Stimulated activated CD8-positive, alpha-beta memory T cell treated with anti-CD3 and anti-CD28 coated beads, Interleukin-7, amount 100 ng/mL, for 4 hours (primary cell): Measurements from ENCODE around the gene DAO.

Source experiments
- DNase-seq, 2 donors: peaks; one replicate each; pipeline ENCODE4 v3.0.0-alpha.2; 2020; ENCODE audit warnings: low read depth in 2 of 2

The DAO gene

GRCh38 chr12:108918960-108919642, 39.2 kb downstream of the DAO start:
- DNase-seq: no peak

- DNase-seq: no peak
Measured at GRCh38 chr12:108921946-108922345, 42.1 kb downstream of the DAO start.

GRCh38 chr12:108922918-108923317, 43.0 kb downstream of the DAO start:
- no peak for DNase-seq

DNA sequence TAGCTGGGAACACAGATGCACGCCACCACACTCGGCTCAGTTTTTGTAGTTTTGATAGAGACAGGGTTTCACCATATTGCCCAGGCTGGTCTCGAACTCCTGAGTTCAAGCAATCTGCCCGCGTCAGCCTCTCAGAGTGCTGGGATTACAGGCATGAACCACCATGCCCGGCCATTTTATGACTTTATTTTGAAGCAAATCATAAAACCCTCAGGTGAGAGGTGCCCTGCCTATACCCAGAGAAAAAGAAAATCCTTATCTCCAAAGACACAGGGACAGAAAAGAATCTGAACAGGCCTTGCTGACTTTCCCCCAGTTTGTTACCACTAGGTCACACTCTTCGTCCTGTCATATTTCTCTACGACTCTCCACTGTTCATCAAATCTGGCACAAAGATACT, 48.8 kb downstream of the DAO start:
- DNase-seq: no peak

GRCh38 chr12:108930155-108930554, 50.3 kb downstream of the DAO start:
- DNase-seq: no peak

GRCh38 chr12:108930756-108931155, 50.9 kb downstream of the DAO start:
- DNase-seq: no peak

- no peak for DNase-seq
Measured at GRCh38 chr12:108933949-108934348, 54.1 kb downstream of the DAO start.

DNA sequence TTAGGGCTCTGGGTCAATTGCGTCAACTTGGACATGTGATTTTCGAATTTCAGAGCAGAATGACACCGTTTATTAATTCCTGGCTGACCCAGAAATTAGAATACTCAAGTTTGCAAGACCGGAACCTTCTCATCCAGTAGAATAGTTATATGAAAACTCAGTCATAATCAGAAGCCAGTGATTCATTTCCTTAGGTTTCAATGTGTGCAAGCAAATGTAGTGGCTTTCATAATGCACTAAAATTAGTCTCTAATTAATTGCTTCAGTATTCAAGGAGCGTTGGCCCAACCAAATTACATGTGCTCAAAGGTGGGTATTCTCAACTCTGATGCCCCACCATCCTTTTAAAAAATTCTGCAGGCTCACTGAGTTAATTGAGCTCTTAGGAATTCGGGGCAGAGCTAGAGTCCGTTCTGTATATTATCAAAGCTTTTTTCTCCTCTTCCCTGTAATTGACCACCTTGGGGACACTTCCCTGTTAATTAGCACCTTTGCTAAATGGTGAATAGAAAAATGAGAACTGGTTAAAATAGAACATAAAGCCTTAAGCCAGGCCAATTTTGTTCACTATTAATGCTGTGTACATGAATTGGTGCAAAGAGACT, 55.4 kb downstream of the DAO start:
- DNase-seq: no peak

DNA sequence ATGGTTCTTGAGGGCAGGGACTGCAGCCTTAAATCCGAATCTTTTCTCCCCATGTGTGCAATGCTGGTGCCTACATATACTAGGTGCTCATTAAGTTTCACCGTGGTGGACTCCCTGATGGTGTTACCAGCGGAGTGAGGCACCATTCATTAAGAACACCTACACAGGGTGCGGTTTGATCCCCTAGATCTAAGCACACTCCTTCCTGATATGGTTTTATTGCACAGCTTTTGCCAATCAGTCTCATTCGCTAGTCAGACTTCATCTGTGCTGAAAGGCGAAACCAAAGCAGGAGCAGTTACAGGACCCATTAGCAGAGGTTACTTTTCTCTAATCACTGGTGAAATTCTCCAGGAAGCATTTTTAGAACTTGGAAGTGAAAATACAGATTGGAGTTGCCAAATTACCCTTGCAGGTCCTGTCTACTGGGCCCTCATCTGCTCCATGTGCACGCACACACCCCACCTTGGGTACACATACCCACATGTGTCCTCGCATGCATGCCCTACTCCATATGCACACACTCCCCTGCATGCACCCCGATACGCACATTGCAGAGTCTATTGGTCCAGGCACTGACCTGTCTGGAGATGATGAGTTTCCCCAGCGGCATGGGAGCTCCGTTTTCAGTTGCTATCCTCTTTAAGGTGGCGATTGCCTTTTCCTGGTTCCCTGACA, 58.5 kb downstream of the DAO start:
- DNase-seq: no peak

- no peak for DNase-seq
Measured at GRCh38 chr12:108939594-108939993, 59.7 kb downstream of the DAO start.

DNA sequence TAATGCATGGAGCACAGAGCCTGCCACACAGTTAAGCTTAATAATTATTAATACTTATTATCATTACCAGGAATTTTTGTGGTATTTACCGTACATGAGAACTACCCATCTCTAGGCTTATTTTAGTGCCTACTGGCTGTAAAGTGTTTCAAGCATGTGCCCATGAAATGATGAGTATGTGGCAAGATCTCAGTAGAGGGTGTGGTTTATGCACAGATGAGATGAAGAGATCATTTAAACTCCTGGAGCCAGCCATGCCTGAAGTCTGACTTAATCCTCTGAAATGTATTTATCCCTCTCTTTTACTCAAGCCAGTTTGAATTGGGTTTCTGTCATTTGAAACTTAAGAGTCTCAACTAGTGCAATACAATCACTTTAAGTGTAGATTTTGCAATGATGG, 60.2 kb downstream of the DAO start:
- no peak for DNase-seq

GRCh38 chr12:108947097-108947496, 67.2 kb downstream of the DAO start:
- no peak for DNase-seq

DNA sequence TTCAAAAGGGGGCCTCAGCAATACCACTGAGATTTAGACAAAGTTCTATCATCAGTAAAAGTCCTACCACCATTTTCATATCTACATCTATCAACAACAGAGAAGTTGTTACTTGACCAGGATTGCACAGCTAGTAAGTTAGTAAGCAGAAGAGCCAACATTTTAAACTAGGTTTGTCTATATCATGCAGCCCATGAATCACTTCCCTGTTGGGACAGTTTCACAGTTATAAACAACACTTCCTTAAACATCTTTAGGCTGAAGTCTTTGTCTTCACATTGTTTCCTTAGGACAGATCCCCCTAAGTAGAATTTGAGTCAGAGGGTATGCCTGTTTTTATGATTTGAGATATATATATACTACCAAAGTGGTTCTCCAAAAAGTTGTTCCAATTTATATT, 68.5 kb downstream of the DAO start:
- no peak for DNase-seq

- no peak for DNase-seq
Measured at GRCh38 chr12:108949976-108950375, 70.1 kb downstream of the DAO start.
